DMS79 (cell line): ENCODE measurements around the gene OXCT1.
A peak's percentile ranks its signal among the peaks of the same experiment; 100 is the strongest.

Experiments used
- DNase-seq: peaks from one replicate; lab custom pipeline; 2025; lab: John Stamatoyannopoulos, UW

Gene OXCT1

DNA sequence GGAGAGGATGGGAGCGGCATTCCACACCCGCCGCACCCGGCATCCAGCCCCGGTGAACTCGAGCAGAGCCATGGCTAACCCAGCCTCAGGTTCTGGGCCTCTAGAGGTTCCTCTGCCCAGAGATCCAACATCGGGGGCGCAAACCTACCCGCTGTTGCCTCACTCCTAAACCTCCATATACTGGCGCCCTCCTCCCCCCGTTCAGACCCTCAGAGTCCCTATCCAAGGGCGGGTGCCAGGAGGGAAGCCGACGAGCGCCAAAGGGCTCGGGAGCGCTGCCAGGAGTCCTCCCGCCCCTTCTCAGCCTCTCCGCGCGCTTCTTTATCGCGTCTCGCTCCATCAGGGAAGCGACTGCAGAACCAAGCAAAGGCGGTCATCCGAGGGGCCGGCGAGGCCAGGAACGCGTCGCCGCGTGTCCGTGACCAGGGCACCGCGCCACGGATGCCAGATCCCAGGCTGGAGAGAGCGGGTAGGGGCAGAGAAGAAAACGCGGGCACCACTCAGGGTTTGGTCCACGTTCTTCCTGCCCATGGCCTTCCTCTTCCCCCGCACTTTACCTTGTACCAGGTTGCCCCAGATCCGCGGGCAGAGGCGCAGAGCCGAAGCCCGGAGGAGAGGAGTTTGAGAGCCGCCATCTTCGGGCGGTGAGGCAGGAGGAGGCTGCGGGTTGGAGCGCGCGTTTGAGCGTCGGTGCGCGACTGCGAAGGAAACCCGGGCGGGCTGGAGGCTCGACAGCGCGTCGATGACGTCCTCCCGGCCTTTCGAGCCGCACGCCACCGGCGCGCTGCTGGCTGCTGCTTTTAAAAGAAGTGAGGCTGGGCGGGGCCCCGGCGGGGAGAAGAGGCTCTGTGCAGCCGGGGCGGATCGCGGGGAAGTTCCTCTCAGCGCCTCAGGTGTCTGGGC lies at the start of gene OXCT1:
TSS of gene OXCT1 (minus strand) at position 702 of the 903 bp plus-strand sequence. CDS start at position 635, 67 bp downstream.
- DNase-seq = peak; percentile 65

DNA sequence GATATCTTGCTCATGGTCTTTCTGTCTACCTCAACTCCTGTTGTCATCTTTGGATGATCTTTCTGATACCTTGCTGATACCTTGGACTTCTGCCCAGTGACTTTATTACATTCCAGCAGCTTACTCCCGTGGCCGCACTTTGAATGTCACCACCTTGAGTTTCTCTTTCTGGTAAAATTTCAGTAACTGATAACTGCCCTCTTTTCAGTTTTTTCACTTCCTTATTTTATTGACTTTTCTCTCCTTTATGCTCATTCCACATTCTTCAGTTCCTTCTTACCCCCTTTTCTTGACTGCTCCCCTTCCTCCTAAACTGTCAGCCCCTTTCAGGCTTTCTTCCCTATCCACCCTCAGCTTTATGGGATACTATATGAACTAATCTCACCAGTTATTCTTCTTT lies 47.9 kb upstream of the OXCT1 start:
- DNase-seq = no peak

DNA sequence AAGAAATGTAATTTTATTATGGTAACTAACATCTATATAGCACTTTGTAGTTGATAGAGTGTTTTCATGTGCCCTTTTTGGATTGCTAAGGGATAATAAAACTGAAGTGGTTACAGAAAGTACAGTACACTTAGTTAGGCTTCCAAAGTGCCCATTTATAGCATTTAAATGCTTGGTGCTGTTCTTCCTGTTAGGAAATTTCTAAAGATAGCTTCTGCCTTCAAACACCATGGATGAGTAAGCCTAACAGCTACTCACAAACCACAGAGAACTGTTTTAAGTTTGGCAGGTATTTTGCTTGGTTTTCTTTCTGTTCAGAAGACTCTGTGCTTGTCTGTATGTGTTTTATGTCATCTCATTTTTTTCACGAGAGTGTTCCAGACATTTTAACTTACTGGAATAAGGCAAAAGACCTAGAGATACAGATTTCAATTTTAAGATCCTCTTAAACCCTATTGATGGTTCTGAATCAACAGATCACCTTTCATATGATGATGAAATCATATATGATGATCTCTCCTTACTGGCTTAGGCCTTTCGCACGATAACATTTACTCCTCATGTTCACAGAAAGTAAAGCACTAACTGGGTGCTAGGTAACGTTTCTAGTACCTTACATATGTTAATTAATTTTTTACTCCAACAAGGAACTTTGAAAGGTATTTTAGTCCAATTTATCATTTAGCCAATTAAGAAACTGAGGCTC lies 38.3 kb upstream of the OXCT1 start:
- no peak for DNase-seq

- no peak for DNase-seq
Measured at GRCh38 chr5:41906151-41906550, 35.9 kb upstream of the OXCT1 start.

GRCh38 chr5:41903892-41904799 lies 33.9 kb upstream of the OXCT1 start, which contains the start of gene RIMOC1:
Gene RIMOC1, plus strand, starts transcription at chr5:41904344. Its CDS starts 24 bp downstream, at chr5:41904368.
- DNase-seq = peak; percentile 95

DNA sequence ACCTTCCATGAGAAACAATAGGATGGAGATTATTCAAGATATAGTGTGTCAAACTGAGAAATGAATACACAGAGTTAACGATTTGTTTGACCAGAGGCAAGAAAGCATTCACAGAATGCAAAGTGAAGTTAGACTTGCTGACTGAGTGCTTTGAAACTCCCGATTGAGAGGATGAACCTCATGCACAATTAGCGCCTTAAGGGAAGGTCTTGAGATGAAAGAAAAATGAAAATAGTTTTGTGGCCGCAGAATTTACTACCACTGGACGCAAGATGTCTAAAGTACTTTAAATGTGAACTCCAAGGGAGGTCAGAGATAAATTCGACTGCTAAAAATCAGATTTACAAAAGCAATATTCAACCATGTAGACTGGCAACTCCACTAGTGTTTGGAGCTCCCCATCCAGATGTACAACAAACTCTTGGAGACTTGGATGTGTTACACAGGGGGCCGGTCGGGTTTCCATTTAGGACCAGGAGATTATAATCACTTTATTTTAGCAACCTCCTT lies 33.2 kb upstream of the OXCT1 start:
- DNase-seq = no peak

DNA sequence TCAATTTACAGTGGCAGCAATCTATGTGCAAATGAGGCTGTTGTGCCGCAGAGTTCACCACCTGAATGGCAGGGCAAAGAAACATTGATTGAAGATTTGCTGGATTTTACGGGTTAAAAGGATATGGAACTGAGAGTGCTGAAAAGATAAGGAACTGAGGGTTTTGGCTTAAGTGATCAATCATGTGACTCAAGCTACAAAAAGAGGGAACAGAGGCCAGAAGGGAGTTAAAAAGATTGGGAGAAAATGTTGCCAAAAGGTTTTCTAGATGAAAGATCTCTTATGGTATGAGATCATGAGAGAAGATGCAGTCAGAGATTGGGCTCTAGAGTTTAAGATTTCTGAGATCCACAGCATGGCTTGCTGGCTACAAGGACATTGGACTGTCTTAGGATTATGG lies 26.0 kb upstream of the OXCT1 start:
- DNase-seq = no peak

GRCh38 chr5:41893074-41893851 lies 23.0 kb upstream of the OXCT1 start:
- DNase-seq = no peak

DNA sequence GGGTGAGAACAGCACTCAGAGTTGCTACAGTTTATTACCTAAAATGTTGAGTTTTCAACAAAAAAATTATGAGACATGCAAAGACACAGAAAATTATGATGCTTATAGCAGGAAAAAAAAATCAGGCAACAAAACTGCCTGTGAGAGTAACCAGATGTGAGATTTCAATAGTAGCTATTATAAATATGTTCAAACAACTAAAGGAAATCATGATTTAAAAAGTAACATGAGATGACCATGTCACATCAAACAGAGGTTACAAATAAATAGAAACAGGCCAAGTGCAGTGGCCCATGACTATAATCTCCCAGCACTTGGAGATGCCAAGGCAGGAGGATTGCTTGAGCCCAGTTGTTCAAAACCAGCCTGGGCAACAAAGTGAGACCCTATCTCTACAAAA lies 21.8 kb upstream of the OXCT1 start:
- no peak for DNase-seq

DNA sequence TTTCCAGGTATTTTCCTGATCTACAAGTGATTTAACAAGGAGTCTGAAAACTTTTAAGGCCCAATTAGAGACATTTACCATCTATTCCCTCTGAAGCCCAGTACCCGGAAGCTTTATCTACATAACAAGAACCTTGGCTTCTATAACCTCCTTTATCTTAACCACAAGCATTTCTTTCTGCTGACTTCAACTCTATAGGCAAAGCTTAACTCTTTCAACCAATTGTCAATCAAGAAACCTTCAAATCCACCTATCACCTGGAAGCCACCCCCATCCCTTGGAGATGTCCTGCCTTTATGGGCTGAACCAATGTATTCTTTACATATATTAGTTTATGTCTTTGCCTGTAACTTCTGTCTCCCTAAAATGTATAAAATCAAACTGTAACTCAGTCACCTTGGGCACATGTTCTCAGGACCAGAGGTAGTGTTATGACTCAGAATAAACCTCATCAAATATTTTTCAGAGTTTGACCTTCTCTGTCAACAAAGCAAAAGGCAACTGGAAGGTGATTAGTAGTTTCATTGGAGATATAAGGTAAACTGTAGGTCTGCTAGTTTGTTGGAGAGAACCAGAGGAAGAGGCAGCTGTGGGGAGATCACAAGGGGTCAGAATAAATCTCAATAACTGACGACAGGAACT lies 21.0 kb upstream of the OXCT1 start:
- no peak for DNase-seq

- no peak for DNase-seq
Measured at GRCh38 chr5:41885286-41885685, 15.1 kb upstream of the OXCT1 start.

- DNase-seq = no peak
Measured at GRCh38 chr5:41883936-41884335, 13.7 kb upstream of the OXCT1 start.

DNA sequence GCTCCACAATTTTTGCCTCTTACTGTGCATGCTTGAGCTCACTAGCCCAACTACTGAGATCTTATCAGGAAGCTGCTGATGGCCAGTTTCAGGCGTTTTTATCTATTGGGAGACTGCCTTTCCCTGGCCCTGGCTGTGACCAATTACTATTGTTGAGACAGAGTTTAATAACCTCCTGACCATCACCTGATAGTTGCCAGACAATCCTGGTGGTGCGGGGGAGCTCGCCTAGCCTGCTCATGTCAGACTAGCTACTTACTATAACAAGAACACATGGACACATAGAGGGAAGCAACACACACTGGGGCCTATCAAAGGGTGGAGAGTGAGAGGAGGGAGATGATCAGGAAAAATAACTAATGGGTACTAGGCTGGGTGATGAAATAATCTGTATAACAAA lies 13.0 kb upstream of the OXCT1 start:
- DNase-seq = no peak

DNA sequence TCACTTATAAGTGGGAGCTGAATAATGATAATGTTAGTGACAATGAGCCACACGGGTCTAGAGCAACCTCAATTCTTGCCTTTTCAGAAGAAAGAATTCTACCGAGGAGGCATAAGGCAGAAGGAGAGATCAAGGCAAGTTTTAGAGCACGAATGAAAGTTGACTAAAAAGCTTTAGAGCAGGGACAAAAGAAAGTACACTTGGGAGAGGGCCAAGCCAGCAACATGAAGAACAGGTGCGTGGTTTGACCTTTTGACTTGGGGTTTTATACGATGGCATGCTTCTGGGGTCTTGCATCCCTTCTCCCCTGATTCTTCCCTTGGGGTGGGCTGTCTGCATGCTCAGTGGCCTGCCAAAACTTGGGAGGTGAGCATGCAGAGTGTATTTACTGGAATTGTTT lies 12.5 kb upstream of the OXCT1 start:
- no peak for DNase-seq

GRCh38 chr5:41878643-41879478 lies 8.6 kb upstream of the OXCT1 start:
- DNase-seq = no peak

DNA sequence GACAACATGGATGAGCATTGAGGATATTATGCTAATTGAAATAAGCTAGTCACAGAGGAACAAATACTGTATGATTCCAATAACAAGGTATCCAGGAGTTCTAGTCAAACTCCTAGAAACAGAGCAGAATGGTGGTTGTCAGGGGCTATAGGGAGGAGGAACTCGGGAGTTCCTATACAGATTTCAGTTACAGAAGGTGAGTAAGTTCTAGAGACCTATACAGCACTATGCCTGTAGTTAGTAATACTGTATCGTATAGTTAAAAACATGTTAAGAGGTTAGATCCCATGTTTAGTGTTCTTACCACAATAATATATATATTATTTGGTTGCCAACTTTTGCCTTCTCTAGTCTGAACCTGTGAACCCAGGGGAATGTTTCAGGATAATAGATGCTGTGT lies 7.9 kb upstream of the OXCT1 start:
- no peak for DNase-seq

DNA sequence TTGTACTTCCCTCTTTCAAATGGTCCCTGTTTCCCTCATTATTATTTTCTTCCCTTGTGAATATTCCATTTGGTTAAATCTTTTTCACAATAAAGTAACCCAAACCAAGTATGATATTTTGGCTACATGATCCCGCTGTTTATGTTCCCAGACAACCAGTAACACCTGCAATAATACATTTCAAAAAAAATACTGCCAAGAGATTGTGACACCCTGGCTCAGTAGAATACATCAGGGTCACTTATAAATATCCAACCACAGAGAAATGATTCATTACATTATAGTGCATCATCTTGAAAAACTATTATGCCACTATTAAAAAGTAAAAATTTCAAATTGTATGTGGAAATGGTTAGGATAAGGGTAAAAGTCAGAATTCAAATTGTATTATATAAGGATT lies 7.2 kb upstream of the OXCT1 start:
- DNase-seq = no peak

GRCh38 chr5:41876678-41877077 lies 6.5 kb upstream of the OXCT1 start:
- no peak for DNase-seq

GRCh38 chr5:41875121-41875520 lies 4.9 kb upstream of the OXCT1 start:
- no peak for DNase-seq
